ENCODE measurements around the gene BACH2.
"Not testable (repeated sequence)": the region's sequence is repeated elsewhere in the genome, so short reads cannot be mapped to it uniquely, and the experiment has no call there.

BACH2 gene

DNA sequence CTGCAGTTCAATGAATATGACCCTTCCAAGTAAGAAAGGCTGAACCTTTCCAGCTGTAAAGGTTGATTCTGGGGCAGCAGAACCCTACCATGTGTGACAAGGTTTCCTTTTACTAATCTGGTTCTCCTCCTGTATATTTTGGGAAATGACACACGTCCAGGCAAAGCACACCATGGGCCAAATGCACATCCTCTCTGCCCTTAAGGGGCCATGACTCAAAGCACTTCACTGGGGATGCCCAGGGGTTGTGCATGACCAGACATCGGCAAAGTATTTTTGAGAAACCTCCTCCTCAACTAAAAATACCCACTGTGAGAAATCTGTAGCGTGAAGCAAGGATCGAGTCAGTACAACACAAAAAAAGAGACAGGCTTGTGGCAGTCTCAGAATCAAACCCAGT, 174.7 kb downstream of the BACH2 start:
- no peak for DNase-seq (ENCODE audit: low spot score)

DNA sequence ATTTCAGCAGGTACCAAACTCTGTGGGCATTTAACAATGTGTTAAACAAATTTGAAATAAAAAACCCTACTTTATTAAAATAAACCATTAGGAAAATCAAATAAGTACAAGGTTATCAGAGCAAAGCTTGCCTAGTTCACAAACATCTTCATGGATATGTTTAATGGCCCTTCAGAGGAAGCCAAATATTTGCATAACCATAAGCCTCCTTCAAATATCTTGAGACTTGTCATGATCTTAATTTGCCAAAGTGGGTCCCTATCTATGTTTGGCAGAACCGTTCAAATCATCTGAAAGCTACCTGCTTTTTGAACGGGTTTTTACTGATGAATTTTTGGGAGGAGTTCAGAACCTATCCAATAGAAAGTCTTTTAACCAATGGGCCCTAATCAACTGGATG, 176.3 kb downstream of the BACH2 start:
- no peak for DNase-seq (ENCODE audit: low spot score)

DNA sequence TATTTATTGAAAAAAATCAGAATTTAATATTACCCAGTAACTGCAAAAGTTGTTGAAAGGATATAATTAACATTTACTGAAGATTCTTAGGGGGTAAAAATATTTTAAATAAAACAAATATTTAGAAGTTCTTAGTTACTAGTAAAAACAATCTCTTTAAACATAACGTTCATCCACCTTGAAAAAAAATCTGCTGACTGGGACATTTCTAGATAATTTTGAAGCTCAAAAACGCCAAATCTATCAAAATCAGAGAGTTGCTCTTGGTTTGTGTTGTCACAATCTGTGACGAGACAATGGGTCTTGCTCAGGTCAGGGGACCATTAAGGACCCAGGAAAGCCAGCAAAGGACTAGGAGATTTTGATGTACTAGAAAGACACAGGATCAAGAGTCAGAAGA, 177.0 kb downstream of the BACH2 start:
- DNase-seq (ENCODE audit: low spot score) = no peak

DNA sequence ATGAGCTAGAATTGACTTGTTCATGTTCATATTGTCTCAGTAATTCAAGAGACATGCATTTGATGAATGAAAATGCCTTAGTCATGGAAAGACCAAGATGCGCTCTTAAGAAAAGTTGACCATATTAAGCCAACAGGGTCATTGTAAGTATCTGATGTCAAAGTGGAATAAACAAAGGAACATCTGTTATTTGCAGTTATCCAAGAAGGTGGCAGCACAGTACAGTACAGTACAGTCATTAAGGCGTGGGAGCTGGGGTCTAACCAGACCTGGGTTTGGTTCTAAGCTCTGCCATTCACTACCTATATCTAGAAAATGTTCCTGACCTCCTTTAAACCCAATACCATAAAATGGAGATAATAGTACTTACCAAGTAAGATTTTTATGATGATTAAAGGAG, 178.1 kb downstream of the BACH2 start:
- no peak for DNase-seq (ENCODE audit: low spot score)

DNA sequence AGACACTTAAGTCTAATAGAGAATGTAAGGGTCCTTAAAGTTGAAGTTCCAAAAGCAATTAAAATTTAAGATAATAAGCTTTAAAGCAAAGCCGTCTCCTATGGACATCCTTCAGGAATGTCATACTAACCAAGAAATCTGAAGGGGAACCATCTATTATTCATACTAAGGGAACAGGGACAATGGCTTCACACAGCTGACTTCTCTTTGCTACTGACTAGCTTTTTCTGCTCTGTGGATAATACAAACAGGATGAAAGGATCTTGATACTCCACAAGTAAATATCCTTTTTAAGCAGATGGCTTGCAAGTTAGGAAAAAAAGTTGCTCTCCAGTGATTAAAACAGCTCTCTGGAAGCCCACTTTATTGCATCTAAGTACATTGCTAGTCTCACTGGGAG, 178.6 kb downstream of the BACH2 start:
- no peak for DNase-seq (ENCODE audit: low spot score)

DNA sequence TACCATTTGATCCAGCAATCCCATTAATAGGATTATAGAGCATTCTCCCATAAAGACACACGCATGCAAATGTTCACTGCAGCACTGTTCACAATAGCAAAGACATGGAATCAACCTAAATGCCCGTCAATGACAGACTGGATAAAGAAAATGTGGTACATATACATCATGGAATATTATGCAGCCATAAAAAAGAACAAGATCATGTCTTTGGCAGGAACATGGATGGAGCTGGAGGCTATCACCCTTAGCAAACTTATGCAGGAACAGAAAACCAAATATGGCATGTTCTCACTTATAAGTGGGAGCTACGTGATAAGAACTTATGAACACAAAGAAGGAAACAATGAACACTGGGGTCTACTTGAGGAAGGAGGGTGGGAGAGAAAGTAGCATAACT, 180.5 kb downstream of the BACH2 start:
- not testable (repeated sequence) for DNase-seq (ENCODE audit: low spot score)

DNA sequence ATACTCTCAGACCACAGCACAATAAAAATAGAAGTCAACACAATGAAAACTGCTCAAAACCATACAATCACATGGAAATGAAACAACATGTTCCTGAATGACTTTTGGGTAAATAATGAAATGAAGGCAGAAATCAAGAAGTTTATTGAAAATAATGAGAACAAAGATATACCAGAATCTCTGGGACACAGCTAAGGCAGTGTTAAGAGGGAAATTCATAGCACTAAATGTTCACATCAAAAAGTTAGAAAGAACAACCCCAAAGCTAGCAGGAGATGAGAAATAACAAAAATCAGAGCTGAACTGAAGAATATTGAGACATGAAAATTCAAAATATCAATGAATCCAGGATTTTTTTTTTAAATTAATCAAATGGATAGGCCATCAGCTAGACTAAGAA, 183.3 kb downstream of the BACH2 start:
- no peak for DNase-seq (ENCODE audit: low spot score)

DNA sequence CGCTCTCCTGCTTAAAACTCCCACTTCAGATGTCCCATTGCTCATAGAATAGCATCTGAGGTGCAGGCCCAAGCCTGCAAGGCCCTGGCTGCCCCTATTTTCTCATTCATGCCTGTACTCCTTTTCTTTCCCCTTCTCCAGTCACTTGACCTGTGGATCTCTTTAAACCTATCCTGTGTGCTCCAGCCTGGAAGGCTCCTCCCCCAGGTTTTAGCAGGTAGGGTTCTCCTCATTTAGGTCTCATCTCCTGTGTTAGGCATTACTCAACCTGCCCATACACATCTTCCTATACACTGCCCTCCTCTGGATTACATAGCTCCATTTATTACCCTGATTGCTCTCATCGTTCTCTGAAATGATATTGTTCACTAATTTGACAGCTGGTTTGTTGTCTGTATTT, 185.3 kb downstream of the BACH2 start:
- DNase-seq (ENCODE audit: low spot score) = no peak

DNA sequence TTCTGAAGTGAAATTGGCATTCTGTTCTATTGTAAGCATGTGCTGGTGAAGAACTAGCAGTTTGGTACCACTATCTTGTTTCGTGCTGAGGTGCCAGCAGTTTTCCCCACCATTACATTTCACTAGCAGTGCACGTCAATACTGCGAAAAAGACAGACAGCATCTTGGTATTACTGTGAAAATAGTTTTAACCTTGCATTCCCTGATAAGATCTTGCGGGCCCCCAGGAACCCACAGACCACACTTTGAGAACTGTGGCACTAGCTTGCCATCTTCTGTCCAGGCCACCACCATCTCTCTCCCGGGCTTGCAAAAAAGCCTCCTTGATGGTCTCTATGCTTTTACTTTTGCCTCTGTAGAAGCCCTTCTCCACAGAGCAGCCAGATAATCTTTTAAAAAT, 185.7 kb downstream of the BACH2 start:
- DNase-seq (ENCODE audit: low spot score) = no peak

DNA sequence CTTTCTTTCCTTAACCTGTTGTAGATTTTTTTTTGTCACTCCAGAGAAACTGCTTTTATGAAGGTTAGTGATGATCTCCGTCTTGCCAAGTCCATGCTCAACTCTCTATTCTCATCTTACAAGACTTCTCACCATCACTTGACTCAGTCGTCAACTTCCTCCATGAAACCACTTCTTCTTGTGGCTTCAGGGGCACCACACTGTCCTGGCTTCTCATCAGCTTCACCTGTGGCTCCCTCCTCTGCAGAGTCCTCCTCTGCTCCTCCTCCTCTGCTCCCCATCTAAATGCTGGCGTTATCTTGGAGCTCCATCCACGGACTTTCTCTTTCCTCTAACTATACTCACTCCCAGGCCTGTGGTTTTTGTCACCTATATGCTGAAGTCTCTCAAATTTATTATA, 187.5 kb downstream of the BACH2 start:
- DNase-seq (ENCODE audit: low spot score) = no peak

DNA sequence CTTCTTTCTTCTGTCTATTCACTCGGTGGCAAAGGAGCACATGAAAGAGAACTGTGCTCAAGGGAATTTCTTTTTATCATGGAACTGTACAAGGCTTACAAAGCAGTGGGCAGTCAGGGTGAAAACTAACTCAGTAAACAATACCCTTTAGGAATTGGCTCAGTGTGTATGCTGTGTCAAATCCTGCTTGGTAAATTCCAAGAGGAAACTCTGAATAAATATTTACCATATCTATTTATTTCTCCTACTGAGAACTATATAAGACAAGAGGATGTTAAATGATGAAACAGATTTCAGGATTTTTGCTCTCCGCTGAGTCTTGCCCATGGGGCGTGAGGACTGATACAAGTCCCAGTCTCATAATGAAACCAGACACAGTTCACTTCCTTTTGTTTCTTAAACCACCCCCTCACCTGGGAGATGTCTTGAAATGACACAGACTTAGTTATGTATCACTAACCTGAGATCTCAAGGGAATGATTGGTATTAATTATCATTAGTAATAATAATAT, 188.8 kb downstream of the BACH2 start:
- DNase-seq (ENCODE audit: low spot score) = no peak

DNA sequence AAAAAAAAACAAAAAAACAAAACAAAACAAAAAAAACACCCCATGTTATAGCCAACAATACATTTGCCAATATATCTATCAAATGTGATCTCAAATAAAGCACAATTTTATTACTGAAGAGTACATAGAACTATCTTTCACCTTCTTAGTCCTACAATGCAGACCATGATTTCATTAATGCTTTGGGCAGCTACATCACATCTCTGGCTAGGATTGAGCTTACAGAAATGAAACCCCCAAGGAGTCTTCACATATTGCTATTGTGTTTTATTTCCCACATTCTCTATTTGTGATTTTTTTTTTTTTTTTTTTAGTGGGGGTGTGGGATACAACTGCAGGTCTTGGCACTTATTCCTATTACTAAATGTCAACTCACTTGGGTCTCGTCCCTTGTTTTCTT, 189.3 kb downstream of the BACH2 start:
- DNase-seq (ENCODE audit: low spot score) = no peak

DNA sequence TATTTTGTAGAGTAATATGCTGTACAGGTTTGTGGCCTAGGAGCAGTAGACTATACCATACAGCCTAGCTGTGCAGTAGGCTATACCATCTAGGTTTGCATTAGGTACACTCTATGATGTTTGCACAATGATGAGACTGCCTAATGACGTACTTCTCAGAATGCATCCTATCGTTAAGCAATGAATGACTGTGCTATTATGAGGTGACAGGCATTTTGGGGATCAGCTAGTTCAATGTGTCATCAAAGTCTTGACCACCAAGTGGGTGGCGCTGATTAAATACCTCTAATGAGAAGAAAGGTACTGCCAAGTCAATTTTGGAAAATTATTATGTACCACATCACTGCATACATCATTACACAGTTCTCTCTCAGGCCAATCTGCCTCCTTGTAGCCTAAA, 190.2 kb downstream of the BACH2 start:
- no peak for DNase-seq (ENCODE audit: low spot score)

DNA sequence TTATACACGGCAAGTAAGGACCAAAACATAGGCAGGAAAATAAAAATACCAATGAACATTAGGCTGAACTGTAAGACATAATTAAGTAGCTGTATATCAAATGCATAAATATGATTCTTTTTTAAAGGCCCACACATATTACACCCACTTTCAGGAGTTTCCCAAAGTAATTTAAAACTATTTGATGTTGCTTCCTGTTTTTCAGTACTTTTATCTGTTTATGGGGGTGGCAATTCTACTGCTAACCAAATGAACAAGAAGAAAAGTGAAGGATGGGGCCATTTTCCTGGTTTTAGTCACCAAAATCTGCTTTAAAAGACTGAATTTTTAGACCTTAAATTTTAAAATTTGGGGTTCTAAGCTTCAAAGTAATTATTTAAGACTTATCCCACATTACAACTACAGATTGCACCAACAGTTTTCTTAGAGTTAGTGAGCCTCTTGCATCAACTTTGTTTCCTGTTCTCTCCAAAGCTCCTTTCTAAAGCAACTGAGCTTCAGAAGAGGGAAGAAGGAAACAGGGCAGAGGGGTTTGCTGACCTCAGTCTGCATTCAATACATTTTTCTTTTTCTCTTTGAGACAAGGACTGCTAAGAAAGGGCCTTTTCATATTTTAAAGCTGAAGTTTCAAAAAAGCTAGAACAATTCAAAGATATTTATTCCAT, 191.0 kb downstream of the BACH2 start:
- no peak for DNase-seq (ENCODE audit: low spot score)

DNA sequence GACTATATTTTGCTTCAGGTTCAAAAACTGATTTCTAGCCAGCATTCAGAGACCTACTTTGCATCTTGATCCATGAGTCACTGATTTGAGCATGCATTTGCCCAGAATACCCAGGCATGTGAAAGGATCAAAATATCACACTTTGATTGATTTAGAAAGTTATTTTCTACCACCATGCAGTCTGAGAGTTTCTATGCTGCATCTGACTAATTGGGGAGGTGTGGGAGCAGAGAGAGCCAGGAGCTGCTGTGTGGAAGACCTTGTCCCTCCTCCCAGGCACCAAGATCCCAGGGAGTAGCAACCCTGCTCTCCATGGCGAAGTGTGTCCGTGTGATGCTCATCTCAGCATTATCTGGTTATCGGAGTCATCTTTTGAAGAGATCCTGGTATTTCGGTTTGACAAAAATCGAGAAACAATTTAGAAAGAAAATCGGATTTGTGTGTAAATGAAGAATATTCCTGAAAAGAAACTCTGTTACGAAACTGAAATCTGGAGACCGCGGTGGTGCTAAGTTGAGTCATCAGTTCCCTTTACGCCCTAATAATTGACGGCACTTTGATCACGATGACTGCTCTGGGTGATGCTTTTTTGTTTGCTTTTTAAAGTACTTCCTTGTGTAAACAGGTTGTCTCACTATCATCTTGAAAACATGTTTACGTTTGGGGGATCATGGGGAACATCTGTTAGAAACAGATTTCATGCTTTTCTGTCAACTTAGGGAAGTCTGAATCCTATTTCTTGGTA, 193.4 kb downstream of the BACH2 start:
- peak; percentile 23 for DNase-seq (ENCODE audit: low spot score)

DNA sequence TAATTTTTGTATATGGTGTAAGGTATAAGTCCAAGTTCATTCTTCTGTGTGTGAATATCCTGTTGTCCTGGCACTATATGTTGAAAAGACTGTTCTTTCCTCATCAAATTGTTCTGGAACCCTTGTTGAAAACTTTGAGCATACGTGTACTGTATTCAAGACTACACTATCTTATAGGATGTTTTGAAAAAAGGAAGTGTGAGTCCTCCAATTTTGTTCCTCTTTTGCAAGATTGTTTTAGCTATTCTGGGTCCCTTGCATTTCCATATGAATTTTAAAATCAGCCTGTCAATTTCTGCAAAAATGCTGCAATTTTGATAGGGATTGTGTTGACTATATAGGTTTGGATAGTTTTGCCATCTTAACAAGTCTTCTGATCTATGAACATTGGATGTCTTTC, 195.2 kb downstream of the BACH2 start:
- no peak for DNase-seq (ENCODE audit: low spot score)

DNA sequence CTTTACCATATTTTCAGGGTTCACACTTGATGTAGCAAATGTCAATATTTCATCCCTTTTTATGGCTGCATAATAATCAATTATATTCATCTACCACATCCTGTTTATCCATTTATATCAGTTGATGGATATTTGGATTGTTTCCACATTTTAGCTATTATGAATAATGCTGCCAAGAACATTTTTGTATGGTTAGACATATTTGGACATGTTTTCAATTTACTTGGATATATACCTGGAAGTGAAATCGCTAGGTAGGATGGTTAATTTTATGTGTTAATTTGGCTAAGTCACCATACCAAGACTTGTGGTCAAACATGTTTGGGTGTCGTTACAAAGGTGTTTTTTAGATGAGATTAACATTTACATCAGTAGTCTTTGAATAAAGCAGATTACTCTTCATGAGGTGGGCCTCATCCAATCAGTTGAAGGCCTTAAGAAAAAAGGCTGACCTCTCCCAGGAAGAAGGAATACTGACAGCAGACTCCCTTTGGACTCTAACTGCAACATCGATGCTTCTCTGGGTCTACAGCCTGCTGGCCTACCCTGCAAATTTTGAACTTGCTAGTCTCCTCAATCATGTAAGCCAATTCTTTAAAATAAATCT, 196.5 kb downstream of the BACH2 start:
- no peak for DNase-seq (ENCODE audit: low spot score)

DNA sequence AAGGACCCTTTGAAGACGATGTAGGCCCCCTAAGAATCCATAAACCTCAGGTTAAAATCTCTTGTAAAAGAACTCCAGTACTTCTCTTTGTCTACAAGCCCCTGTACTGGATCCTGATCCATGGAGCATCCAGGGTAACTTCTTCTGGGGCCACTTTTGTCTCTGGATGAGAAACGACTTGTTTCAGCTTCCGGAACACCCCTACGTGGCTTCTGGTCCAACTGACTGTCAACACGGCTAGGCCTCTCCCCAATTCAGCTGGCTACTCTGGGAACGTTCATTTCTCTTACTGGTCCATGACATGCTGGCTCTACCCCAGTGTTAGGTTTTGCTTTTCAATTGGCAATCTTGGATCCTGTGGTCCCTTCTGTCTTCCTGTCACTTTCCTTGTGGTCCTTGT, 198.0 kb downstream of the BACH2 start:
- DNase-seq (ENCODE audit: low spot score) = no peak

DNA sequence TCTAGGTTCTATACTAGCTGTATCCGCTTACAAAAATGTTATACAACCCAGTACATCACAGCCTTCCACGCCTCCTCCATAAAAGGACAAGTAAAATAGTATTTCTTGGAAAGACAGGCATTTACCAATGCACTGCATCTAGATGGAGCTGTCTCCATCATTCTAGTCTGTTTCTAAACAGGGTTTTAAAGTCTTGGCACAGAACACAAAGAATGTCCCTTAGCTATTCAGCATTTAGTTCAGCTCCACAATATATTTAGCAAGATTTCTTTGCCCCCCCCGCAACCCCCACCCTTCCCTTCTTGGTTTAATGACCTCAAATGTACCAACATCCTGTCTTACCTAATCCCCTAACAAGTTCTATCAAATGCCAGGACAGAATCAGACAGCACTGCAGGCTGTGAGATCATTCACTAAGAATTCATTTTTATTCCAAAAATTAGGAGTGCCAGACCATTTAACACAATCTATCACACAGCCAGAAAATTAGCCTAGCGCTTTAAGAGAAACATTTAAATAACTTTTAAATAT, 198.6 kb downstream of the BACH2 start:
- no peak for DNase-seq (ENCODE audit: low spot score)

DNA sequence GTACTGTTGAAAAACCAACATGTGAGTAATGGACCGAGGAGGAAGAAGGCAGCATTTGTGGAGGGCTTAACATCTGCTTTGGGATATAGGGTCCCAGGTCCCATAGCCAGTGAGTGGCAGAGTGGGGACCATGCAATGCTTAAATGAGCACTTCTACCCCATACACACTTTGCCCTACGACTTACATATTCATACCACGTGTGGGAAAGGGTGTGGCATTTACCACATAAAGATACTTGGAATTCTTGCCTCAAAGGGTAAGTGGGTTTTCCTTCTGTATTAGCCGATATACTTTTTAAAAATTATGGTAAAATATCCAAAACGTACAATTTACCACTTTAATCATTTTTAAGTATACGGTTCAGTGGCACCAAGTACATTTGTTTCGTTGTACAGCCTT, 199.3 kb downstream of the BACH2 start:
- no peak for DNase-seq (ENCODE audit: low spot score)

DNA sequence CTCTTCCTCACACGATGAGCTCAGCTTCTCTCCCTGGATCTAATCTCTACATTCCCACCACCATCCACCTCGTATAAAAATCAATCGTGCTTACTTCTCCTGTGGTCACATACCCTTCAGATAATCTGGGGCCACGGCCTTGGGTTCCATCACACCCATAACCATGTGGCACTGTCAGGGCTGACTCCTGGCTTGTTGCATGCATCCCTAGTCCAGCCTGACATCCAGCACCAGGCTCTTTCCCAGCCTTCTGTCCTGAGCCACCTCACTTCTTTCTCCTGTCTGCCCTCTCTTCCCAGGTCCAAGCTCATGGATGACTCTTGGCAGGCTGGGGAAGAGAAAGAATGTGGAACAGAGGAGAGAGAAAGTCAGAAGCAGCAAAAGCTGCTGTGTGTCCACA, 199.8 kb downstream of the BACH2 start:
- DNase-seq (ENCODE audit: low spot score) = no peak

DNA sequence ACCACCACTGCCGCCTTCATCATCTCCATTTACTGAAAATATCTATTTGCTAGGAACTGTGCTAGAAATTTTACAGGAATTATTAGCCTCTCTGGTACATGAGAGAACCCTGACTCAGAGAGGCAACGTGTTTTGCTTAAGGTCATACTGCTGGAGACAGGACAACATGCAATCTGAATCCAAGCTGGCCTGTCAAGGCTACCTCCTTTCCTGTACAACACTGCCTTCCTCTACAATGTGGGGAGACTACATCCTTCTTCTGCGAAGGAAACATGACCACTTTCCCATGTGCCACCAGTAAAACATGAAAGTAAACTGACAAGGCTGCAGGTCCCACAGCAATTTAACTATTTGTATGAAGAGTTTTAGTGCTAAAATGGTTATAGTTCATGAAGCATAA, 200.9 kb downstream of the BACH2 start:
- no peak for DNase-seq (ENCODE audit: low spot score)

DNA sequence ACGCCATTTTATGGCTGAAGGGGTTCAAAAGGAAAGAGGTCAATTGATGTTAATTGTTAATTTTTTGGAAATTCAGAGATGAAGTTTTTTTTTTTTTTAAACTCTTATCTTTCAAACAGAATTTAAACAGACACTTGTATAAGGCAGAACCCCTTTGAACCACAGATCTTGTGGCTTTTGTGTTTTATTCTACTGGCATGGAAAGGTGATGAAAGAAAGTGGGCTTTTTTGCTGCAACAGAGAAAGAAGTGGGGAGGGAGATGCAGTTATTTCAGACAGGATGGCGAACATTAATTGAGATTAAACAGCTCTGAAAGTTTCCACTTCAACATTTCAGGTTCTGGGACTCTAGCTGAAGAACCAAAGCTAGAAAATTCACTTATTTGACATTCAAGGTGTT, 201.5 kb downstream of the BACH2 start:
- DNase-seq (ENCODE audit: low spot score) = no peak

Data from LoVo (cell line).